LoVo (cell line): Measurements from ENCODE around the gene AKR7A3.

Experiments
- DNase-seq: peaks from one replicate; pipeline ENCODE4 v3.0.0-alpha.2; 2016; ENCODE audit warnings: low spot score

The AKR7A3 gene

GRCh38 chr1:19251305-19252196, 37.0 kb downstream of the AKR7A3 start, which contains the start of the genes EMC1 and MRTO4:
TSS of gene EMC1 (minus strand) at chr1:19251524. CDS start at chr1:19251509, 15 bp downstream.
TSS of gene MRTO4 (plus strand) at chr1:19251805. CDS start at chr1:19251836, 31 bp downstream.
- peak; percentile 84 for DNase-seq

DNA sequence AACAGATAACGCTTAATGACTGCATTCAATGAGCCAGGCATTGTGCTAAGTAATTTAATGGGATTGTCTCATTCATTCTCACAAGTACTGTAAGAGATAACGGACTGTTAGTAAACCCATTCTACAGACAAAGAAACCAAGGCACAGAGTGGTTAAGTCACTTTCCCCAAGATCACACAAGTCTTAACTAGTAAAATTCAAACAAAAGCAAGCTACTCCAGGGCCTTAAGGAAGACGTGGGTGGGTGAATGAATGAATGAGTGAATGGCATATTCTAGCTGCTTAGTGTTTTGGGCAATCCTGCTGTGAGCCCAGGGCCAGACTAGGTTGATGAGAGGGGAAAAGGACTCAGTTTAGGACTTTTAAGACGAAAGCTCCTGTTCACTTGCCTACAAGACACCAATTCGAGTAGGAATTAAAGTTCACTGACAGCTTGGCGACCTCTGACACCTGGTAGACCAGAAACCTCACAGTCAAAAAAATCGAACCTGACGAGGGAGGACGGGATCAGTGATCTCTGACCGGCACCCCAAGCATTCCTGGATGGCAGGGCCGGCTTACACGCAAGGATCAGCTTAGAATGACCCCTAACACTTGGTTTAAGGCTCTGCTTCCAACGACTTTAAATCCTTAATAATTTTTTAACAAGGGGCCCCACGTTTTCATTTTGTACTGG, 37.8 kb downstream of the AKR7A3 start:
- DNase-seq = no peak

DNA sequence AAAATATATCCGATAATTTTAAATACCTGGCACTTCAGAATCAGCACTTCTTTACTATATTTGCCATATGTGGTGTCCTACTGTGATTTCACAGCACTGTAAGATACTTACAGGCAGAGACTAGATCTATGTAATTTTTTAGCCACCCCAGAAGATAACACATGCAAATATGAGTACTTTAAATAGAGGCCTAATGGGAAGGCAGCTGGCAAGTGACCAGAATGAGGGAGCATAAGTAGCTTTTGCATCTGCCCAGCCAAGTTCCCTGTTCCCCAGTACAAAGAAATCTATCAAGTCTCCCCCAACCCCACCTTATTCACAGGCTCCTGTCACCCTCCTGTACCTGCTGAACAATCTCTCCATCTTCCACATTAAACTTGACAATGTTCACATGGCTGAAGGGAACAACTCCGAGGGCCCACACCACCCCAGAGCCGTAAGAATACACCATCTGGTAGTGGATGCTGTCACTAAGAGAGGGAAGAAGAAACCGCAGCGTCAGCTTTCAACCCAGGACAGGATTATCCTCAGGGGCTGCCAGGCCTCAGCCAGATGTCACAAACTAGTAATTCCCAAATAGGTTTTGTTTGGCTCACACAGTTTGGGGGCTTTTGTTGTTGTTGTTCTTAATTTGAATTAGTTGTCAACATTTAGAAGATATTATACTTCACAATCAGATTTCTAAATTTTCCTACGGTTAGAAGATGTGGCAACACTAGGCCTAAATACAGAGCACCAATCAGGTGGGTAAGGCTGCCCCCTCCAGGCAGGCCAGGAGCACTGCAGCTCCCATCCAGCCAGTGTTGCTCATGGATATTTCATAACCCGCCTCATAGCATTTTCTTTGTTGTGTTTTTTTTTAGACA, 47.7 kb downstream of the AKR7A3 start:
- DNase-seq = peak; percentile 26

- no peak for DNase-seq
These were observed 48.7 kb downstream of the AKR7A3 start for GRCh38 chr1:19239876-19240275.

DNA sequence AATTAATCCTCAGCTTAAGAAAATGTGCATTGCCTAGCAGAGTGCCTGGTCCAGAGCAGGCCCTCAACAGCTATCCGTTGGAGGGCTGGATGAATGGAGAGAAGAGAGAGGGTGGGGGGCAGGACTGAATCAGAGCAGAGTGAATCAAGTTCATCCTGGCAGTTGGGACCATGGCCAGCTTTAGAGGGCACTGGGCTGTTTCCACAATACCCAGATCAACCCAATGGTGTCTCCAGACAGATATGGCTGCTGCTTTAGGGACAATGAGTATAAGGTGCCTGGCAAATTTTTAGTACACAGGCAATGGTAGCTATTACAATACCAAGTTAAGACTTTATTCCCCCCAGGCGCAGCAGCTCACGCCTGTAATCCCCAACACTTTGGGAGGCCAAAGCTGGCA, 54.3 kb downstream of the AKR7A3 start:
- no peak for DNase-seq
